HG02885 (cell line): ENCODE measurements around the gene ROR1.
"Not testable (repeated sequence)": the region's sequence is repeated elsewhere in the genome, so short reads cannot be mapped to it uniquely, and the experiment has no call there.

Source experiments
- ATAC-seq: cut with Tn5 transposase; IDR thresholded peaks from one replicate; pipeline ENCODE4 v1.9.1; 2021; ENCODE audit warnings: mild to moderate bottlenecking; ENCODE audit not compliant: unreplicated experiment, poor library complexity

The ROR1 gene

DNA sequence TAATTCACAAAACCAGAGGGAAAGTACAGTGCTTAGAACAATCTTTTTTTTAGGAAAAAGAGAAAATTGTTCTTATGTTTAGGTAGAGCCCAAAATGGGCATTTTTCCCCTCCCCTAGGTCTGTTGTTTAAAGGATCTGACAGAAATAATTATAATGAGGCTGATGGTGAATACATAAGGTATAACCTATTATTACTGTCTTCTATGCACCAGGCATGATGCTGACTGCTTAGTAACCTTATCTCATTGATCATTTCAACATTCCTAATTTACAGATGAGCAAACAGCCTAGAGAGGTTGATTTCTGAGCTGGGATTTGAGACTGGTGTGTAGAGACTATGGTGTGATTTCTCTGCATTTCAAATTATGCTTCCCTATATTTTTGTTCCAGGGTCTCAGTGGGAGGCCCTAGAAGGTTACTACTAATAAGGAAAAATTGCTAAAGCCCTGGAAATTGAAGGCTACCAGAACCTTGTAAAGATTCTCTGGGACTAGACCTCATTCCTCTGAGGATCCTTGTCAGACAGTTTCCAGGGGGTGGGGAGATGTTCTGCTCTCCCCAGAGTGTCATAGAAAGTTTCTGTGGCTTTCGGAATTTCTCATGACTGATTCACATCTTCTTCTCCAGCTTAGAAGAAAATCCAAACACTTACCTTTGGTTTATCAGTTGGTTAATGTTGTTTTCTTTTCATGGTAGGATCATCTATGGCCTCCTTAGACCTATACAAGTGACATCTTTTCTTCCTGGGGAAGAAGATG is 44.9 kb downstream of the ROR1 start:
- ATAC-seq: no peak

DNA sequence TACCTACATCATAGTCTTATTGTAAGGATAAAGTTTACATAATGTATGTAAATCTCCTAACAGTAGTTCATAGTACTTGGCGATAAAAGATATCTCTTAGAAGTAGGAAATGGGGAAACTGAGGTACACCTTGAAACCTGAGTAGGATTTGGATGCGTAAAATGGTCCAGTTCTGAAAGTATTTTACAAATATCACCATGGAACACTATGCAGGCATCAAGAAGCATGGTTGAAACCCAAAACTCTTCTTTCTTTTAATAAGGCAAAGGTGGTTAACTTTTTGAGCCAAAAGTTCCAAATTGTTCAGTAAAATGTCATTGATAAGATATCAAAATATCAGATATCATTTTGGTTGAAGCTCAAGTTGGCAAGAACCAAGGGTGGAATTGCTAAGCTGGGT is 46.0 kb downstream of the ROR1 start:
- no peak for ATAC-seq

DNA sequence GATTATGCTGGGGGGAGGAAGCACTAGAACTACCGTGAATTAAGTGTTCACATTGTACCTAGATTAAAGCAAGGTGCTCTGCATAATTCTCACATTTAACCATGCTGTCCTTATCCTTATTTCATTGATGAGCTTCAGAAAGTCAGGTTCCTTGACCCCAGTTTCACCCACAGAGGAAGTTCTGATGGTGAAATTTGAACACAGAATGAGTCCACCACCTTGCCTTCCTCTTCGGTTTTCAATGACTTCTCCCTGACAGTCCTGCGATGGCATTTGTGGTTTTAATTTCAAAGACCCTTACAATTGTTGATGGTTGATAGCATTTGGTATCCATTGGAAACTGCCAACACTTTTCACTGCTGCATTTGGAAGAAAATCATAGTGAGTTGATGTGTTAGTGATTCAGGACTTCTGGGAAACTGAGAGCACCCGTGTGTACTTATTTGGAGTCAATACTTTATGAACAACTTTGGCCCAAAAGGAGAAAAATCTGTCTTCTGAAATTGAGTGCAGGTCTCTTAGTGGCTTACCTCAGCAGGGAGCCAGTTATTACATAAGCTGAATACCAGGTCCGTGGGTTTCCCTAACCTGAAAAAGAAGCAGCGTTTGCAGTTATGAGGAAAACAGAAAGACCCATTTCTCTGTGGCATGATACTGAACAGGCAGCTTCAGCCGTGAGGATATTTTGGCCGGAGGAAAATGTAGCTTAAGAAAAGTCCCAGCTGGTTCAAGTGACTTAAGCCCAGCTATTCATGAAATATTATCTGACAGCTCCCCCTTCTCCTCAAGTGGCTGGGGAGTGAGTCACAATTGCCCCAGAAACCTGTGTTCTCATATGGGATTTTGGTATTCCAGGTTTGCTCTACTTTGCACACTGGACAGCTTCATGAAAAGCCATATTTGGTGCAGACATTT is 47.5 kb downstream of the ROR1 start:
- ATAC-seq: no peak

DNA sequence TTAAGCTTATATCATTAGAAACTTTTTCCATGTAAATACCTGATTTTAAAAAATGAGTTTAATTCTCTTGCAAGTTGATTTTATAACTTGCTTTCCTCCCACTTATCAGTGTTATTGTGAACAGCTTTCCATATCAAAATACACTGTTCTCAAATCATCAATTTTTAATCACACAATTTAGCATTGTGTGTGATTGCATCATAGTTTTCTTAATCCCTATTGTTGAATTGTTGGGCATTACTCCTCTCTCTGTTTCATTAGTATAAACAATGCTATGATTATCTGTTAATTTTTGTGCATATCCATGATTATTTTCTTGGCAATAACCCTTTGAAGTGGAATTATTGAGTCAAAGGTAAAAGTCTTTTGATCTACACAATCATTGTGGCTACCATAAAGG is 48.7 kb downstream of the ROR1 start:
- ATAC-seq: no peak

DNA sequence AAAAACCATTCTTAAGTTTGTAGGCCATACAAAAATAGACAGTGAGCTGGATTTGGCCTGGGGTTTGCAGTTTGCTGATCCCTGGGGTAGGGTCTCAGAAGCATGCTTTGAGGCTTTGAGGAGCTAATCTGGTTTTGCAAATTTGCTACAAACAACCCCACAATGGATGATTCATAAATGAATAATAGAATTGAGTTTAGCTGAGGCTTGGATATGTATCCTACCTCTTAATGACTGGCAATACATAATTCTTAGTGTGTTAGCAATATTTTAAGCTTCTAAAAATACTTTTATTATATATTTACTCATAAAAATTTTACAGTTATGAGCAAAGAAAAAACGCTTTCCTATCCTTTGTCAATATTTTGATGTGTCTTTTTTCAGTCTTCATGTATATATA is 50.6 kb downstream of the ROR1 start:
- no peak for ATAC-seq

DNA sequence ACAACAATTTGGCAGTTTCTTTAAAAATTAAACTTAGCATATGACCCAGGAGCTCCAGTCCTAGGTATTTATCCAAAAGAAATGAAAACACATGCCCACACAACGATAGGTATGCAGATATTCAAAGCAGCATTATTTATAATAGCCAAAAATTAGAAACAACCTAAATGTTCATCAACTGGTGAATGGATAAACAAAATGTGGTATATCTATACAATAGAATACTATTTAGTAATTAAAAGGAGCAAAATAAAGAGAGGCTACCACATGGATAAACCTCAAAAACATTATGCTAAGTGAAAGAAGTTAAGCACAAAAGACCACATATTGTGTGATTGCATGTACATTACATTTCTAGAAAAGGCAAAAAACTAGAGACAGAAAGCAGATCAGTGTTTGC is 51.3 kb downstream of the ROR1 start:
- no peak for ATAC-seq

DNA sequence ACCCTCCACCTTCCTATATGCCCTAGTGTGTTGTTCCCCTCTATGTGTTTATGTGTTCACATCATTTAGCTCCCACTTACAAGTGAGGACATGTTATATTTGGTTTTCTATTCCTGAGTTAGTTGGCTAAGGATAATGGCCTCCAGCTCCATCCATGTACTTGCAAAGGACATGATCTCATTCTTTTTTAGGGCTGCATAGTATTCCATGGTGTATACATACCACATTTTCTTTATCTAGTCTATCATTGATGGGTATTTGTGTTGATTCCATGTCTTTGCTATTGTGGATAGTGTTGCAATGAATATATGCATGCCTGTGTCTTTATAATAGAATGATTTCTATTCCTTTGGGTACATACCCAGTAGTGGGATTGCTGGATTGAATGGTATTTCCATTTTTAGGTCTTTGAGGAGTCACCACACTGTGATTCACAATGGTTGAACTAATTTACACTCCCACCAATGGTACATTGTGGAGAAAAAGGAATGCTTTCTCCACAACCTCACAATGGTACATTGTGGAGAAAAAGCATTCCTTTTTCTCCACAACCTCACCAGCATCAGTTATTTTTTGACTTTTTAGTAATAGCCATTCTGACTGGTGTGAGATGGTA is 52.5 kb downstream of the ROR1 start:
- not testable (repeated sequence) for ATAC-seq

DNA sequence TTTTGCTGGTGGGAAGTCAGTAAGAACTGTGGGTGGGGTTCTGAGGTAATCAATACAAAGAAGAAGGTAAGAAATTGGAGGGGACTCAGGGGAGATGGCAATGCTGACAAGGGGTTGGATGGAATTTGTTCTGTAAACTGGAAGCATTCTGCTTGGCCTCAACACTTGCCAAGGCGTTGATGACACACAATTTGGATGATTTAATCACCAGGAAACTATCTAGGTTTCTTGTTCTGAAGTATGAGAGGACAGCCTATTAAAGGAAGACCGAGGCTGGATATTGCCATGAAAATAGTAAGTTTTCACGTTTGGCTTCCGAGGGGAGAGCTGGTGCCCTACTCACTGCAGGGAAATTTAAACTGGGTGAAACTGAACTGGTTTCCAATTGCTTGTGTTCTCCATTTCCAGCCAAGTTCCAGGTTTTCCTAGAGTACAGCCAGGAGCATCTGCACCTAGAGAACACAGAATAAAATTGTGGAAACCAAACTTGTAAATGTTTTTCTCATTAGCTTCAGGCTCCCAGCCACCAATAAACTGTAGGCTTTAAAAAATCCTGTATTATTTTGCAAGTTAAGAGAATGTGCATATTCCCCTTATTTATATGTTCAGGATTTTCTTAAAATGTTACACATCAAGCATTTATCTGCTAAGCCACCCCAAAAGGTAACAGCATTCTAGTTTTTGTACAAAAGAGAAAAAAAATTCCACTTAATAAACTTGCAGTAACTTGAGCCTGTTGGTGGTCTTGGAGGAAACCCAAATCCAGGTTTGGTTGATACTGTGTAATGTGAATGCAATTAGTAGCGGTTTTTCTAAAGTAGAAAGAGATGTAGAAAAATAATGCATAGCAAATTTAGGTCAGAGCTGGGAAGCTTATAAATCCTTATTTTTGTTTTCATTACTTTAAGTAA is 53.8 kb downstream of the ROR1 start:
- no peak for ATAC-seq

DNA sequence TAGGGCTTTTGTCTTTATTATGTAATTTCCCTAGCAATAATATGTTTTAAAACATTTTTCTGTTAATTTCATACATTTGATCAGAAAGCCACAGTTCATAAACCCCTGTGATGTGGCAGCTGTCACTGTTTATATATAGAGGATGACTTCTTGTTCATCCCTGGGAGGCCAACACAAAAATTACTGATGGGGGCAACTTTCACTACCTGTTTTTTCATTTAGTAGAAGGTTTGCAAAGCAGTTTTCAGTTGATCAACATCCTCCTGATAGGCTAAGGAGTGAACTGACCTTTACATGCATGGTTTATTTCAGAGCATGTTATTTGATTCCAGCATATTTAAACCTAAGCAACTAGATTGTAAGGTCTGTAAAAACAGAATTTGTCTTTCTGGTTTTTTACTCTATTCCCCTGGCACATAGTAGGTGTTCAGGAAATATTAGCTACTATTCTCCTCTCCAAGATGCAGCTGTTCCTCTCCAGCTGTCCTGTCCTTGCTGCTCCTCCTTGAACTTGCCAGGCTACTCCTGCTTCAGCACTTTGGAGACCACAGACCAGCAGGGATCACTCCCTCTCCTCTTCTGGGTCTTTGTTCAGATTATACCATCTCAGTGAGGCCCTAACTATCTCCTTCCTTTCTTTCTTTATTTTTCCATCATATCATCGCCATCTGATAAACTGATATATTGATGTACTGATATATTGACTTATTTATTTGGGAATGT is 54.7 kb downstream of the ROR1 start:
- peak; percentile 96 for ATAC-seq

DNA sequence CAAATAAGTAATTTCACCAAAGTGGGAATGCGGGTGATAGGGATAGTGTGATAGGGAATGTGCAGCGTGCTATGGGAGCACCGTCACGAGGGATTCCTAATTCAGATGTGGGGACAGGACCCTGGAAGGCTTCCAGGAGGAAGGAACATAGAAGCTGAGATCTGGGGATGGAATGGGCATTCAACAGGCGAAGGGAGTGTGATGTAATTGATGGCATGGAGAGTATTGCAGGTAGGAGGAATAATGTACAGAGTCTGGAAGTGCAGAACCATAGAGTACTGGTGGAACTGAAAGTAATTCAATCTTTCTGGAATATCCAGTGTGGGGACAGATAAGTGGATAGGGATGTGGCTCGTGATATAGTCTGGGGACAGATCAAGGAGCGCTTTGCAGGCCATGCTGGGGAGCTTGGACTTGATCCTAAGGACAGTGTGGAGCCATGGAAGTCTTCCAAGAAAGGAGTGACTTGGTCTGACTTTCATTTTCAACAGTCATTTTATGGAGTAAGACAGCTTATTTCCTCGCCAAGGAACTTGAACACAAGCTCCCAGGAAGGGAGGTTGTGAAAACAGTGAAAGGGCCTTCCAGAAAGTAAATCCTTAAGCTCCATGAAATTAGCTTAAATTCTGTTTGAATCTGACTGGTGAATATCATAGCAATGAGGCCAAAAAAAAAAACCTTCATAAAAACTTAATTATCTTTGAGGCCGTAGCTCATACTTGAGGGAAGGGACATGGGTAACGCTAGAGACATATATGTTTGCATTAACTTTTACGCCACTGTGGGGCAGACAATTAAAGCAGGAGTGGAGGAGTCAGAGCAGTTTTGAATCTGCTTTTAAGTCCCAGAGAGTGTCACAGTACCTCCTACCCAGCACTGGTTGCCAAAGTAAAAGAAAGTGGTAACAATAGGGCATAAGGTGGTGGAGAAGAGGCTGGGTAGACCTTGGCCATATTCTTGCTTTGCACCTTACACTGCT is 55.8 kb downstream of the ROR1 start:
- no peak for ATAC-seq

DNA sequence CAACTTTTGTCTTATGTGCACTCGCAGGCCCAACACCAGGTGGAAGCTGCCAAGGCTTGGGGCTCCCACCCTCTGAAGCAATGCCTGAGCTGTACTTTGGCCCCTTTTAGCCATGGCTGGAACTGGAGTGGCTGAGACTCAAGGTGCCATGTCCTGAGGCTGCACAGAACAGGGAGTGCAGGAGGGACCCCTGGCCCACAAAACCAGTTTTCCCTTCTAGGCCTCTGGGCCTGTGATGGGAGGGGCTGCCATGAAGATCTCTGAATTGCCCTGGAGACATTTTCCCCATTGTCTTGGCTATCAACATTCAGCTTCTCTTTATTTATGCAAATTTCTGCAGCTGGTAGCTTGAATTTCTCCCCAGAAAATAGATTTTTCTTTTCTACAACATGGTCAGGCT is 57.6 kb downstream of the ROR1 start:
- ATAC-seq: no peak

DNA sequence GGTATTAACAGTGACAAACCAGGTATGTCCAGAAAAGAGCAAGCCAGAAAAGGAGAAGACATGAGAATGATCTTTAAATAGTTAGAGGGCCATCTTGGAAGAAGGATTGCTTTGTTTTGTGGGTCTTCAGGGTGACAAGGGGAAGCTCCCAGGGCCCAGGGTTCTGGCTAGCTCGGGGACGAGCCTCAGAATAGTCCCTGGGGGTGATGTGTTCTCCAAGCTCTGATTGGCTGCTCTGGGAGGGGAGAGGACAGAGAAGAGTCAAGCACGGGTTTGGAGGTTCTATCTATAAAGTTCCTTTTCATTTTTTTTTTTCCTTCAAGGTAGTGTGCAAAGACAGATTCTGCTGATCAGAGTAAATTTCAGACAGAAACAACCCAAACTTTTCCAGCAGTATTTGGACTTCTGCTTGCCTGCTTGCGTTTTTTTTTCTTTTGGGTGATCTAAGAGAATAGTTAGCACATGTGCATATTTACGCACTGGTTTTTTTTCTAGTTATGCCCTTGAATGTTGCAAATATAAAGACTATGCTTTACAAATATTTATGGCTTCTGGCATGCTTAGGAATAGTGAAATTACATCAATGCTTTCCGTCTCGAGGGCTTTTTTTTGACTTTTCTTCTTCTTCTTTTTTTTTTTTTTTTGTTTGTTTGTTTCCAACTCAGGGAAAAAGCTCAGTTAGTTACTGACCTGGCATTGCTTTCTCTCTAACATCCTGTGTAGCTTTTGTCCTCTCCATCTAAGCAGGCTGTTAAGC is 59.7 kb downstream of the ROR1 start:
- no peak for ATAC-seq

DNA sequence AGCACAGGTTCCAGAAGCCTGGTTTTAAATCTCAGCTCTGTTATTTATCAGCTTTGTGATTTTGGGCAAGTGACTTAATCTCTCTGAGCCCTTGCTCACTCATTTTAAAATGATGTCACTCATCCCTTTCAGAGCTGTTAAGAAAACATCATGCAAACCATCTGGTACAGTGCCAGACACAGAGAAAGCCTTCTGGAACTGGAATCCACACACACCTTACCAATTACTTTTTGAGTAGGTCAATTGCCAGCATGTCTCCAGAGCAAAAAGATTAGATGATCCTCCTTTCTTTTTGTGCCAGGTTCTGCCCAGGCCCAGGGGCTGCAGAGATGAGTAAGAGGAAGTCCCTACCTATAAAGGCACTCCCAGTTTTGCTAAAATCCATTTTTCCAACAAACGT is 61.3 kb downstream of the ROR1 start:
- no peak for ATAC-seq

DNA sequence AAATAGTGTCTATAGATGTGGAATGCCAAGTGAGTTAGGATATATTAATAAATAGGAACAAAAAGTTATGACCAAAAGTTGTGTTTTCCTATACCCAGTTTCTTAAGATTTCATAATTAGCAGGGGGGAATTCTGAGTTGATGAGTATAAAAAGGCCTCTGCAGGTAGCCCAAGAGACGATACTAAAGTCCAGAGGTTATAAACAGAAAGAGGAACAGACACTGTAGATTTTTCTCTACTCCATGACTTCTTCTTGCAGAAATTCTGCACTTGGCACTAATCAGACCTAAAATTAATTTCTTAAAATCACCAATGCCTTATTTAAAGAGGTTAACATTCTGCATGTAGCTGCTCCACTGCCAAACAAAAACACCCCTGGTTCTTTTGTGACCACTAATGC is 62.6 kb downstream of the ROR1 start:
- no peak for ATAC-seq

DNA sequence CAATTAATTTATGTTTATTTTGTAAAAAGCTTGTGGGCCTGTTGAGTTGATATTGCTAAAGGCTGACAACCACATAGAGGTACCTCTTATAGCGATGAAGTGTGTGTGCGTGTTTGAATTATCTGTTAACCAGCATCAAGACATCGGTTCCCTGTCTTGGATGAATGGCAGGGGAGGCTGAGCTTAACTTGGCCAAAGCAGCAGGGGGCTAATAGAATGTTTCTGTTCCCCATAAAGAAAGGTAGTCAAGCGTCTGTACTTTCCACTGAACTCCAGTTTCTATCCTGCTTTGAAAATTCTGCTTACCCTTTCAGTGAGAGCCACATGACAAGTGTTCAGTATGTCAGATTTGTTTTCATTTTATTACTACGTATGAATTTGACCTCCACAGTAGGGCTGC is 63.0 kb downstream of the ROR1 start:
- peak; percentile 40 for ATAC-seq

DNA sequence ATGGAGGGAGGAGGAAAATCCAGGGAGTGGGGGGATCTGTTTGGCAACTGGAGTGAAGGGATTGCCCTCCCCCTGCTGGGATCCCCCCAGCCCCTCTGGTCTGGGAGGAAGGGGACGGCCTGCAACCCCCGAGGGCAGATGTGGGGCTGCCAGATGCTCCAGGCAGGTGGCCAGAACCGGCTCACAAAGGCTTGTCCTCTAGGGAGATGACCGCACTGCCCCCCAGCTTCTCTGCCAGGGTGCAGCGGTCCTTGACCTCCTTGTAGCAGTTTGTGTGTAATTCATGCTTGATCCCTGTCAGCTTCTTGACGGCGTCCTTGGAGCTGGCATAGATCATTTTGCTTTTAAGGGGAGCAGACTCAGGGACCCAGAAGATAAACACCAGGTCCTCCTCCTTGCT is 69.2 kb downstream of the ROR1 start:
- no peak for ATAC-seq

DNA sequence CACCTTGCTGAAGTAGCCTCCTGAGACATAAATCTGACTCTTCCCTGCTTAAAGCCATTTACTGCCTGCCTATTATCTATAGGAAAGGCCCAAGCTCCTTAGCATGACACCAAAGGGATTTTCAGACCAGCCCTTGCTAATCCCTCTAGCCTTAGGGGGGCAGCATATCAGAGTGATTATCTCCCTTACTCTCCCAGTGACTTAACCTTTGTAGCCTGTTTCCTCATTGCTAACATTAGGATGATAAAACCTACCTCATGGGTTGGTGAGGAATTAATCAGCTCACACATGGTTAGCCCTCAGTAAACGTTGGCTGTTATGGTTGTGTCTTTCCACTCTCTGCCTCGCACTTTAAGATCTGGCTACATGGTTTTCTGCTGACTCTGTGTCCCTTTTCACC is 70.1 kb downstream of the ROR1 start:
- ATAC-seq: no peak

DNA sequence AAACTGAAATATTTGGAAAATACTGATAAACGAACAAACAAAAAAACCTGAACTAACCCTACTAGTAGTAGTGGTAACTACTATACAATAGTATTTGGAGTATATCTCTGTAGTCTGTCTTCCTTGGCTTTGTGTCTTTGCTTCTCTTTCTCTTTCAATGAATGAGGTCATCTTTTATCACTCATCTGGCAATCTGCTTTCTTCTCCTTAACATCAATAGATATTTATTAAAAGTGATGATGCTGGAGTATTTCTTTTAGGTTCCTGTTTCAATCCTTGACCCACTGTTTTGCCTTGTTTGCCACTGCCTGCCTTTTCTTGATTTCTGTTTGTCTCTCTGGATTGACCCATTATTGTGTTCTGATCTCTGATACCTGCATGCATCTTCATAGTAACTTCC is 71.5 kb downstream of the ROR1 start:
- ATAC-seq: no peak
